Occipital lobe (tissue), 2 donors: ENCODE measurements around the gene CHCHD6. TPM values are rescaled to one million over a fixed set of nuclear protein-coding genes. Genes with fewer than 3 reads are reported as not detected.

Source experiments
- DNase-seq: peaks from one replicate; lab custom pipeline; 2025; lab: John Stamatoyannopoulos, UW
- total RNA-seq: library from RNA; depleted of rRNA; stranded (reverse); fragments of >200 nt; gene quantifications from one replicate; pipeline ENCODE4 v1.2.3, GENCODE V29; 2014

Gene CHCHD6
- total RNA-seq, 1 donor from 2014 or later: 28.2 TPM

- no peak for DNase-seq
These were observed 155.6 kb downstream of the CHCHD6 start for GRCh38 chr3:126859415-126860246.

- no peak for DNase-seq
These were observed 161.7 kb downstream of the CHCHD6 start for GRCh38 chr3:126865736-126866135.

- no peak for DNase-seq
These were observed 162.2 kb downstream of the CHCHD6 start for GRCh38 chr3:126866175-126866759.

- DNase-seq: no peak
These were observed 163.3 kb downstream of the CHCHD6 start for GRCh38 chr3:126867190-126867862.

GRCh38 chr3:126867863-126868200 is 163.8 kb downstream of the CHCHD6 start:
- DNase-seq: no peak

- peak; percentile 61 for DNase-seq
These were observed 166.7 kb downstream of the CHCHD6 start for GRCh38 chr3:126870608-126871210.

- DNase-seq: no peak
These were observed 168.8 kb downstream of the CHCHD6 start for GRCh38 chr3:126872701-126873342.

- DNase-seq: no peak
These were observed 169.4 kb downstream of the CHCHD6 start for GRCh38 chr3:126873416-126873815.

- no peak for DNase-seq
These were observed 174.6 kb downstream of the CHCHD6 start for GRCh38 chr3:126878664-126879063.

GRCh38 chr3:126880901-126881300 is 176.9 kb downstream of the CHCHD6 start:
- no peak for DNase-seq

- DNase-seq: no peak
These were observed 177.8 kb downstream of the CHCHD6 start for GRCh38 chr3:126881861-126882260.

GRCh38 chr3:126883241-126883640 is 179.2 kb downstream of the CHCHD6 start:
- no peak for DNase-seq

GRCh38 chr3:126885425-126885824 is 181.4 kb downstream of the CHCHD6 start:
- DNase-seq: no peak

- no peak for DNase-seq
These were observed 182.2 kb downstream of the CHCHD6 start for GRCh38 chr3:126886217-126886616.

- DNase-seq: no peak
These were observed 183.6 kb downstream of the CHCHD6 start for GRCh38 chr3:126887686-126888085.

- DNase-seq: no peak
These were observed 184.2 kb downstream of the CHCHD6 start for GRCh38 chr3:126888186-126888760.

GRCh38 chr3:126889276-126890201 is 185.5 kb downstream of the CHCHD6 start:
- DNase-seq: no peak

- DNase-seq: no peak
These were observed 187.1 kb downstream of the CHCHD6 start for GRCh38 chr3:126891141-126891540.

- DNase-seq: no peak
These were observed 187.8 kb downstream of the CHCHD6 start for GRCh38 chr3:126891791-126892190.

- DNase-seq: no peak
These were observed 189.6 kb downstream of the CHCHD6 start for GRCh38 chr3:126893651-126894050.
